GM12878 (cell line): ENCODE data around the gene HMOX2. TPM values are rescaled to one million over a fixed set of nuclear protein-coding genes. Genes with fewer than 3 reads are reported as not detected.

Experiments
- ATAC-seq: fragments of 200-7000 bp; cut with Tn5 transposase; 3 replicates; pipeline ENCODE4 v1.9.1; 2020; ENCODE audit warnings: mild to moderate bottlenecking, moderate library complexity
- BruUV-seq: library from RNA; stranded (reverse); fragments of 400-500 nt; replicated peaks from 2 replicates; lab custom pipeline; 2021; lab: Mats Ljungman, UMichigan
- CTCF ChIA-PET: fragments of 300-600 bp; sonication (Branson Sonifier 250); formaldehyde crosslinking; extraction: SDS; loops from one replicate; lab custom pipeline; 2021; ENCODE audit warnings: inconsistent platforms; lab: Yijun Ruan, JAX
- POLR2A ChIA-PET: fragments of 350-600 bp; formaldehyde crosslinking; extraction: SDS; loops from one replicate; lab custom pipeline; 2021; ENCODE audit warnings: inconsistent platforms; lab: Charles Lee
- RAD21 ChIA-PET: fragments of 300-600 bp; sonication (Branson Sonifier 250); formaldehyde crosslinking; loops from one replicate; lab custom pipeline; 2023; ENCODE audit warnings: antibody characterized with exemption; ENCODE audit not compliant: unreplicated experiment; lab: Charles Lee
- SMC1A ChIA-PET: fragments of 300-600 bp; sonication (Branson Sonifier 250); formaldehyde crosslinking; loops from one replicate; lab custom pipeline; 2023; ENCODE audit not compliant: unreplicated experiment, uncharacterized antibody; lab: Charles Lee
- DNase-seq: peaks from one replicate; pipeline ENCODE4 v3.0.0-alpha.2; 2011; ENCODE audit warnings: low read depth, low spot score
- FAIRE-seq: peaks from 3 replicates; lab custom pipeline; 2011; peaks lifted over from hg19 to GRCh38; lab: Jason Lieb, UNC
- H2AFZ ChIP-seq: 2 replicates; pipeline ENCODE4 v1.6.0; 2011; ENCODE audit warnings: low read depth, low read length, control low read depth; ENCODE audit not compliant: control insufficient read depth
- H3K27ac ChIP-seq: 2 replicates; pipeline ENCODE4 v1.5.1; 2011; ENCODE audit warnings: control low read depth; ENCODE audit not compliant: control insufficient read depth, insufficient read depth
- H3K27me3 ChIP-seq, 2 experiments: replicated peaks in 1 of 2; 2 replicates each; pipeline versions ENCODE4 v1.6.0 to v1.6.1; 2011; ENCODE audit warnings: low read length in 1 of 2; ENCODE audit not compliant: control insufficient read depth in 2 of 2, insufficient read depth in 2 of 2
- H3K36me3 ChIP-seq, 2 experiments: 2 replicates each; pipeline ENCODE4 v1.5.1; 2011; ENCODE audit warnings: low read length in 1 of 2; ENCODE audit not compliant: control insufficient read depth in 2 of 2, insufficient read depth in 2 of 2
- H3K4me1 ChIP-seq: 2 replicates; pipeline ENCODE4 v1.6.1; 2011; ENCODE audit warnings: mild to moderate bottlenecking, low read length, moderate library complexity, mixed read lengths; ENCODE audit not compliant: control insufficient read depth, insufficient read depth
- H3K4me2 ChIP-seq: 2 replicates; pipeline ENCODE4 v1.6.0; 2011; ENCODE audit warnings: control low read depth; ENCODE audit not compliant: control insufficient read depth, insufficient read depth
- H3K4me3 ChIP-seq: fragments of 200-600 bp; sonication (generic); 2 replicates; pipeline ENCODE4 v1.5.1; 2016
- H3K79me2 ChIP-seq: 2 replicates; pipeline ENCODE4 v1.6.0; 2011; ENCODE audit warnings: low read length; ENCODE audit not compliant: control insufficient read depth, insufficient read depth
- H3K9ac ChIP-seq: 2 replicates; pipeline ENCODE4 v1.8.0; 2011; ENCODE audit warnings: low read length, control low read depth, mixed read lengths; ENCODE audit not compliant: control insufficient read depth, insufficient read depth
- H3K9me3 ChIP-seq: replicated peaks from 3 replicates; pipeline ENCODE4 v1.5.1; 2011; ENCODE audit warnings: mild to moderate bottlenecking, low read length; ENCODE audit not compliant: control insufficient read depth, insufficient read depth
- H4K20me1 ChIP-seq: 2 replicates; pipeline ENCODE4 v1.6.0; 2011; ENCODE audit not compliant: control insufficient read depth, insufficient read depth
- CREB1 ChIP-seq: IDR thresholded peaks from 2 replicates; pipeline ENCODE4 v1.6.1; 2012; ENCODE audit warnings: low read depth, mild to moderate bottlenecking, inconsistent platforms
- E4F1 ChIP-seq: fragments of 450-650 bp; IDR thresholded peaks from 2 replicates; pipeline ENCODE4 v1.6.1; 2018; ENCODE audit warnings: borderline replicate concordance, mild to moderate bottlenecking; ENCODE audit not compliant: partially characterized antibody
- ESRRA ChIP-seq: IDR thresholded peaks from 2 replicates; pipeline ENCODE4 v1.6.1; 2012; ENCODE audit warnings: mild to moderate bottlenecking, low read length, improper control_type of control experiment
- HCFC1 ChIP-seq: fragments of 150-350 bp; IDR thresholded peaks from 2 replicates; pipeline ENCODE4 v1.6.1; 2014; ENCODE audit warnings: low read length
- IRF4 ChIP-seq: IDR thresholded peaks from 2 replicates; pipeline ENCODE4 v1.6.1; 2011; ENCODE audit warnings: low read depth, low read length
- MAX ChIP-seq: IDR thresholded peaks from 2 replicates; pipeline ENCODE4 v1.6.1; 2012; ENCODE audit warnings: low read depth, low read length, improper control_type of control experiment
- POLR2AphosphoS2 ChIP-seq: IDR thresholded peaks from 2 replicates; pipeline ENCODE4 v1.6.1; 2011; ENCODE audit warnings: low read depth, mild to moderate bottlenecking, low read length, improper control_type of control experiment, moderate library complexity
- RB1 ChIP-seq: fragments of 450-650 bp; formaldehyde crosslinking; IDR thresholded peaks from 2 replicates; pipeline ENCODE4 v1.6.1; 2017; ENCODE audit warnings: mild to moderate bottlenecking, borderline replicate concordance
- REST ChIP-seq: IDR thresholded peaks from 2 replicates; pipeline ENCODE4 v1.6.1; 2012; ENCODE audit warnings: mild to moderate bottlenecking, low read depth, low read length
- SREBF2 ChIP-seq: IDR thresholded peaks from 2 replicates; pipeline ENCODE4 v1.6.1; 2012; ENCODE audit warnings: mild to moderate bottlenecking, low read length
- SUZ12 ChIP-seq: fragments of 200-600 bp; sonication (generic); IDR thresholded peaks from one replicate; pipeline ENCODE4 v1.6.1; 2018; ENCODE audit warnings: antibody characterized with exemption, mild to moderate bottlenecking; ENCODE audit not compliant: unreplicated experiment
- TAF1 ChIP-seq: IDR thresholded peaks from 2 replicates; pipeline ENCODE4 v1.6.1; 2011; ENCODE audit warnings: mild to moderate bottlenecking, low read depth, low read length, borderline replicate concordance
- ZNF622 ChIP-seq: fragments of 450-650 bp; IDR thresholded peaks from 2 replicates; pipeline ENCODE4 v1.6.1; 2017; ENCODE audit warnings: mild to moderate bottlenecking, inconsistent platforms
- ZSCAN29 ChIP-seq: fragments of 450-650 bp; IDR thresholded peaks from 2 replicates; pipeline ENCODE4 v1.6.1; 2017; ENCODE audit warnings: mild to moderate bottlenecking, moderate library complexity
- WGBS: methylation state at CpG from one replicate; pipeline ENCODE4 v1.1.6; 2016; ENCODE audit warnings: low lambda C conversion rate; ENCODE audit not compliant: insufficient replicate concordance, insufficient coverage; ENCODE audit errors: missing lambda C conversion rate; 5-methylcytosine and 5-hydroxymethylcytosine counted together
- in situ Hi-C: fragments of 300-500 bp; cut with MboI; formaldehyde crosslinking; loops from 9 replicates; pipeline ENCODE4 v1.14.3; 2018; ENCODE audit warnings: mixed read lengths
- intact Hi-C: fragments of 100-400 bp; cut with micrococcal nuclease; formaldehyde crosslinking; loops from one replicate; pipeline ENCODE4 v1.14.2; 2022; ENCODE audit not compliant: unreplicated experiment
- polyA plus RNA-seq, 11 experiments: library from polyadenylated mRNA; depleted of rRNA in 4 of 11; unstranded in 6 of 11; stranded (reverse) in 5 of 11; fragments of >200 nt; fragmentation: Nextera tagmentation in 4 of 11; fragmentation: Illumina TruSeq in 1 of 11; extraction: Ambion mirVana in 4 of 11; extraction: Trizol in 1 of 11; gene quantifications; 1 replicate in 1 of 11; 2 replicates in 10 of 11; pipeline versions ENCODE4 v1.2.1 to v1.2.3, GENCODE V29; 2011 to 2016; ENCODE audit warnings: inconsistent platforms in 2 of 11, missing spikeins in 2 of 11, low read depth in 1 of 11
- total RNA-seq, 4 experiments: library from RNA; depleted of rRNA in 3 of 4; stranded (reverse); fragments of >200 nt in 3 of 4; fragmentation: Illumina TruSeq in 1 of 4; extraction: Trizol in 1 of 4; gene quantifications; 2 replicates each; pipeline versions ENCODE4 v1.2.1 to v1.2.3, GENCODE V29; 2013 to 2021

The HMOX2 gene
- total and polyA plus RNA-seq, 10 of the 15 experiments (the other 5 are each of a cell fraction or from before 2014, with no cell fraction given), result 26.4 to 111 (median 57.8) TPM

GRCh38 chr16:4512473-4512872 is 36.3 kb downstream of the HMOX2 start:
- RAD21 ChIA-PET, result no interaction called here
- Histone ChIP-seq H4K20me1 (no peaks in the 10 kb centered on the region), H3K27ac (no peak overlapping the region), H3K4me3 (no peak overlapping the region), H3K9me3 (no peaks in the 10 kb centered on the region), H3K4me1 (peaks cover 23% of the 10 kb centered on the region), H3K79me2 (no peaks in the 10 kb centered on the region; the same call in 1 of the 2 replicates), H3K9ac (no peak overlapping the region), H3K36me3 (peaks cover 17 to 52% of the 10 kb centered on the region in 2 experiments; a peak in 3 of 4 replicates), H3K27me3 (no peaks in the 10 kb centered on the region), H3K4me2 (no peak overlapping the region), H2AFZ (no peak overlapping the region)
- intact Hi-C loops (loop anchor here (10.0 kb wide), 2 partner anchors 102 to 442 kb away; partner anchors contain the start of genes SEC14L5 and UBALD1), in situ Hi-C loops (loop anchor here (10.0 kb wide), 1 partner anchor 442 kb away; the partner anchor contains the start of gene SEC14L5)
- no peak for DNase-seq
- POLR2A ChIA-PET, result no interaction called here
- SMC1A ChIA-PET, result no interaction called here
- CTCF ChIA-PET, result no interaction called here
- 98% methylated on average over 10 of the region's 10 CpGs for WGBS
- no peak for TF ChIP-seq HCFC1
- no peak for TF ChIP-seq POLR2AphosphoS2
- TF ChIP-seq E4F1, result no peak
- no peak for TF ChIP-seq ESRRA
- no peak for TF ChIP-seq TAF1
- no peak for TF ChIP-seq ZSCAN29
- TF ChIP-seq ZNF622, result no peak
- no peak for TF ChIP-seq REST
- no peak for TF ChIP-seq SREBF2
- TF ChIP-seq RB1, result no peak
- TF ChIP-seq SUZ12, result no peak
- TF ChIP-seq MAX, result no peak
- no peak for TF ChIP-seq CREB1
- TF ChIP-seq IRF4, result no peak
- no peak for ATAC-seq
- FAIRE-seq, result no peak
- BruUV-seq, result no TSS peak
